Left ventricle myocardium superior (tissue), 1 donor: ENCODE data around the gene L1TD1. TPM values are rescaled to one million over a fixed set of nuclear protein-coding genes. Genes with fewer than 3 reads are reported as not detected.

Experiments
- total RNA-seq: library from RNA; stranded (reverse); fragmentation: NEBNext Ultra II Directional; extraction: Animal tissue kit (Norgen Biotek cat#: 25700); gene quantifications from one replicate; pipeline ENCODE4 v1.2.1, GENCODE V29; 2021
- donor health status: DM: no; HTN: yes; CAD: no; lungs with severe emphysema.

The L1TD1 gene
- total RNA-seq, 1 donor from 2014 or later = 0.05 TPM

Other genes starting within 250 kb of the L1TD1 start
- 0.25 TPM for gene KANK4, start 124.6 kb downstream of the L1TD1 start, total RNA-seq
- 14.1 TPM for gene USP1, start 242.2 kb downstream of the L1TD1 start, total RNA-seq